Smooth muscle cell (in vitro differentiated cells): ENCODE results near the gene CEBPA. TPM values are rescaled to one million over a fixed set of nuclear protein-coding genes. Genes with fewer than 3 reads are reported as not detected.

Experiments
- DNase-seq: peaks from one replicate; lab custom pipeline; 2025; ENCODE audit not compliant: unreplicated experiment; lab: John Stamatoyannopoulos, UW
- H2AFZ ChIP-seq: fragments of 200-600 bp; sonication (generic); 2 replicates; pipeline ENCODE4 v1.6.0; 2016; ENCODE audit warnings: antibody characterized with exemption, low read depth, mild to moderate bottlenecking
- H3F3A ChIP-seq: fragments of 200-600 bp; sonication (generic); 2 replicates; pipeline ENCODE4 v1.6.0; 2017; ENCODE audit warnings: antibody characterized with exemption, low read depth
- H3K27ac ChIP-seq: fragments of 200-600 bp; sonication (generic); 2 replicates; pipeline ENCODE4 v1.5.1; 2016; ENCODE audit warnings: low read depth, mild to moderate bottlenecking
- H3K27me3 ChIP-seq: fragments of 200-600 bp; sonication (generic); 2 replicates; pipeline ENCODE4 v1.6.1; 2016; ENCODE audit warnings: low read depth, mild to moderate bottlenecking
- H3K36me3 ChIP-seq: fragments of 200-600 bp; sonication (generic); 2 replicates; pipeline ENCODE4 v1.5.1; 2016; ENCODE audit warnings: low read depth
- H3K4me1 ChIP-seq: fragments of 200-600 bp; sonication (generic); 2 replicates; pipeline ENCODE4 v1.5.1; 2016; ENCODE audit warnings: low read depth
- H3K4me2 ChIP-seq: fragments of 200-600 bp; sonication (generic); 2 replicates; pipeline ENCODE4 v1.6.0; 2016; ENCODE audit warnings: mild to moderate bottlenecking
- H3K4me3 ChIP-seq: fragments of 200-600 bp; sonication (generic); 2 replicates; pipeline ENCODE4 v1.5.1; 2016; ENCODE audit warnings: mild to moderate bottlenecking
- H3K79me2 ChIP-seq: fragments of 200-600 bp; sonication (generic); 2 replicates; pipeline ENCODE4 v1.6.0; 2016; ENCODE audit warnings: low read depth, mild to moderate bottlenecking
- H3K9ac ChIP-seq: fragments of 200-600 bp; sonication (generic); 2 replicates; pipeline ENCODE4 v1.6.0; 2016; ENCODE audit warnings: low read depth
- H3K9me3 ChIP-seq: fragments of 200-600 bp; sonication (generic); replicated peaks from 2 replicates; pipeline ENCODE4 v1.5.1; 2016; ENCODE audit warnings: low read depth
- H4K20me1 ChIP-seq: fragments of 200-600 bp; sonication (generic); 2 replicates; pipeline ENCODE4 v1.6.0; 2016; ENCODE audit warnings: low read depth
- WGBS: methylation state at CpG from one replicate; pipeline ENCODE4 v1.1.7; 2016; ENCODE audit warnings: low lambda C conversion rate; 5-methylcytosine and 5-hydroxymethylcytosine counted together
- polyA plus RNA-seq: library from polyadenylated mRNA; unstranded; fragments of >200 nt; fragmentation: Nextera tagmentation; extraction: Ambion mirVana; gene quantifications from 2 replicates; pipeline ENCODE4 v1.2.1, GENCODE V29; 2016
- total RNA-seq: library from RNA; depleted of rRNA; stranded (reverse); fragments of >200 nt; gene quantifications from 2 replicates; pipeline ENCODE4 v1.2.3, GENCODE V29; 2014
- TF ChIP-seq, protein P1 (sequence below): fragments of 200-600 bp; sonication (generic); IDR thresholded peaks from 2 replicates; pipeline ENCODE4 v1.5.1; 2017; ENCODE audit warnings: borderline replicate concordance, mild to moderate bottlenecking, antibody characterized with exemption; ENCODE audit not compliant: insufficient read depth, poor library complexity, severe bottlenecking

CEBPA gene
- total and polyA plus RNA-seq, 2 experiments from 2014 or later: 1.2 to 2.1 TPM

- H3K9me3 ChIP-seq: no peaks in the 10 kb centered on the region
- no peak overlapping the region for H3K27ac ChIP-seq
- no peaks in the 10 kb centered on the region for H3K36me3 ChIP-seq
- no peak overlapping the region for H3K4me2 ChIP-seq
- DNase-seq: no peak
- H3K27me3 ChIP-seq: no peaks in the 10 kb centered on the region
- H3K4me3 ChIP-seq: no peak overlapping the region
- H4K20me1 ChIP-seq: no peaks in the 10 kb centered on the region
- no peak overlapping the region for H2AFZ ChIP-seq
- H3K79me2 ChIP-seq: no peaks in the 10 kb centered on the region
- no peak overlapping the region for H3K9ac ChIP-seq
- peaks cover 19% of the 10 kb centered on the region for H3K4me1 ChIP-seq
- TF ChIP-seq, protein P1, sequence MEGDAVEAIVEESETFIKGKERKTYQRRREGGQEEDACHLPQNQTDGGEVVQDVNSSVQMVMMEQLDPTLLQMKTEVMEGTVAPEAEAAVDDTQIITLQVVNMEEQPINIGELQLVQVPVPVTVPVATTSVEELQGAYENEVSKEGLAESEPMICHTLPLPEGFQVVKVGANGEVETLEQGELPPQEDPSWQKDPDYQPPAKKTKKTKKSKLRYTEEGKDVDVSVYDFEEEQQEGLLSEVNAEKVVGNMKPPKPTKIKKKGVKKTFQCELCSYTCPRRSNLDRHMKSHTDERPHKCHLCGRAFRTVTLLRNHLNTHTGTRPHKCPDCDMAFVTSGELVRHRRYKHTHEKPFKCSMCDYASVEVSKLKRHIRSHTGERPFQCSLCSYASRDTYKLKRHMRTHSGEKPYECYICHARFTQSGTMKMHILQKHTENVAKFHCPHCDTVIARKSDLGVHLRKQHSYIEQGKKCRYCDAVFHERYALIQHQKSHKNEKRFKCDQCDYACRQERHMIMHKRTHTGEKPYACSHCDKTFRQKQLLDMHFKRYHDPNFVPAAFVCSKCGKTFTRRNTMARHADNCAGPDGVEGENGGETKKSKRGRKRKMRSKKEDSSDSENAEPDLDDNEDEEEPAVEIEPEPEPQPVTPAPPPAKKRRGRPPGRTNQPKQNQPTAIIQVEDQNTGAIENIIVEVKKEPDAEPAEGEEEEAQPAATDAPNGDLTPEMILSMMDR: no peak
- no peaks in the 10 kb centered on the region for H3F3A ChIP-seq
- WGBS: 83% methylated on average over 12 of the region's 12 CpGs
Observed at GRCh38 chr19:33271246-33272021, 30.9 kb downstream of the CEBPA start.

DNA sequence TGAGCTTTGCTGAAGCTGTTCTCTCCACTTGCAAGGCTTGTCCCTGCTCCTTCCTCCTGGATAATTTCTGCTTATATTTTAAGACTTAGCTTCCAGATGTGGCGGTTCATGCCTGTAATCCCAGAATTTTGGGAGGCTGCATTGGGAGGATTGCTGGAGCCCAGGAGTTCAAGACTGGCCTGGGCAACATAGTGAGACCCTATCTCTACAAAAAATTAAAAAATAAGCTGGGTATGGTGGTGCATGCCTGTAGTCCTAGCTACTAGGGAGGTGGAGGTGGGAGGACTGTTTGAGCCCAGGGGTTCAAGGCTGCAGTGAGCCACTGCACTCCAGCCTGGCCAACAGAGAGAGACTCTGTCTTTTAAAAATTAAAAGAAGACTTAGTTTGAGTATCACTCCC lies 31.6 kb downstream of the CEBPA start:
- no peak overlapping the region for H3K9ac ChIP-seq
- H3K27me3 ChIP-seq: no peaks in the 10 kb centered on the region
- H3K9me3 ChIP-seq: no peaks in the 10 kb centered on the region
- peaks cover 19% of the 10 kb centered on the region for H3K4me1 ChIP-seq
- no peaks in the 10 kb centered on the region for H4K20me1 ChIP-seq
- TF ChIP-seq, protein P1: no peak
- no peak overlapping the region for H3K4me2 ChIP-seq
- no peak overlapping the region for H2AFZ ChIP-seq
- H3K36me3 ChIP-seq: no peaks in the 10 kb centered on the region
- H3K27ac ChIP-seq: no peak overlapping the region
- DNase-seq: no peak
- no peaks in the 10 kb centered on the region for H3K79me2 ChIP-seq
- no peaks in the 10 kb centered on the region for H3F3A ChIP-seq
- no peak overlapping the region for H3K4me3 ChIP-seq
- WGBS: 91% methylated on average over 1 of the region's 1 CpG

- 92% methylated on average over 10 of the region's 10 CpGs for WGBS
- Histone ChIP-seq H3F3A (no peaks in the 10 kb centered on the region), H3K4me3 (no peak overlapping the region), H3K9me3 (no peaks in the 10 kb centered on the region), H3K79me2 (no peaks in the 10 kb centered on the region), H3K27me3 (no peaks in the 10 kb centered on the region), H3K4me2 (no peak overlapping the region), H3K9ac (no peak overlapping the region), H2AFZ (no peak overlapping the region), H3K36me3 (no peaks in the 10 kb centered on the region), H3K27ac (no peak overlapping the region), H4K20me1 (no peaks in the 10 kb centered on the region), H3K4me1 (peaks cover 8% of the 10 kb centered on the region)
- no peak for DNase-seq
- TF ChIP-seq, protein P1: no peak
Observed at GRCh38 chr19:33269016-33269415, 33.3 kb downstream of the CEBPA start.
